Thymus (tissue), 11 donors: ENCODE results near the gene STARD7. TPM values are rescaled to one million over a fixed set of nuclear protein-coding genes. Genes with fewer than 3 reads are reported as not detected.

Experiments
- DNase-seq, 9 donors: peaks; one replicate each; pipeline ENCODE4 v3.0.0-alpha.2; 2013; ENCODE audit warnings: low spot score in 9 of 9, low read depth in 6 of 9, missing footprints in 1 of 9
- H3K27ac ChIP-seq, 2 donors: one replicate each; pipeline ENCODE4 v1.5.1; 2013; ENCODE audit warnings: control low read depth in 1 of 2, low read depth in 1 of 2, low read length in 1 of 2, mild to moderate bottlenecking in 1 of 2, moderate library complexity in 1 of 2
- H3K27me3 ChIP-seq, 2 donors: one replicate each; pipeline ENCODE4 v1.5.1; 2013; ENCODE audit warnings: low read length in 1 of 2; ENCODE audit not compliant: control insufficient read depth in 2 of 2, insufficient read depth in 1 of 2
- H3K36me3 ChIP-seq, 2 donors: one replicate each; pipeline ENCODE4 v1.5.1; 2013; ENCODE audit warnings: low read length in 1 of 2, mild to moderate bottlenecking in 1 of 2, moderate library complexity in 1 of 2; ENCODE audit not compliant: control insufficient read depth in 2 of 2, insufficient read depth in 2 of 2
- H3K4me1 ChIP-seq, 2 donors: one replicate each; pipeline ENCODE4 v1.5.1; 2013; ENCODE audit warnings: low read length in 2 of 2; ENCODE audit not compliant: control insufficient read depth in 2 of 2, insufficient read depth in 2 of 2
- H3K4me3 ChIP-seq, 2 donors: one replicate each; pipeline ENCODE4 v1.5.1; 2013; ENCODE audit warnings: low read length in 2 of 2, control low read depth in 1 of 2, mild to moderate bottlenecking in 1 of 2
- H3K9me3 ChIP-seq, 2 donors: one replicate each; pipeline ENCODE4 v1.5.1; 2013; ENCODE audit warnings: low read length in 1 of 2, mild to moderate bottlenecking in 1 of 2; ENCODE audit not compliant: control insufficient read depth in 2 of 2, insufficient read depth in 1 of 2
- WGBS: extraction: QIAGEN DNeasy Blood & Tissue Kit; methylation state at CpG from one replicate; pipeline ENCODE4 v1.1.7; 2013; 5-methylcytosine and 5-hydroxymethylcytosine counted together
- polyA plus RNA-seq: library from polyadenylated mRNA; stranded (reverse); fragments of 200-250 nt; gene quantifications from one replicate; pipeline ENCODE4 v1.2.3, GENCODE V29; 2013
- total RNA-seq: library from RNA; stranded (reverse); fragments of 120-200 nt; gene quantifications from one replicate; pipeline ENCODE4 v1.2.4, GENCODE V29; 2013
- donor health status: healthy.

The STARD7 gene
- total and polyA plus RNA-seq, 2 donors, result 69.5 to 94.5 TPM

GRCh38 chr2:96156926-96157648 lies 51.5 kb downstream of the STARD7 start:
- no peak for DNase-seq
- WGBS, result 97% methylated on average over 5 of the region's 5 CpGs
- Histone ChIP-seq H3K27me3 (no peaks in the 10 kb centered on the region), H3K4me3 (peak overlapping the region in 1 of 2 donors; percentile 20), H3K4me1 (peaks cover 82 to 90% of the 10 kb centered on the region in 2 donors), H3K9me3 (peaks cover 0 to 4% of the 10 kb centered on the region in 2 donors), H3K36me3 (no peaks in the 10 kb centered on the region), H3K27ac (peak overlapping the region; percentile 10 to 84)

GRCh38 chr2:96156011-96156820 lies 52.4 kb downstream of the STARD7 start:
- peaks cover 83 to 90% of the 10 kb centered on the region in 2 donors for H3K4me1 ChIP-seq
- H3K9me3 ChIP-seq, result peaks cover 0 to 4% of the 10 kb centered on the region in 2 donors
- 69% methylated on average over 10 of the region's 10 CpGs for WGBS
- no peaks in the 10 kb centered on the region for H3K36me3 ChIP-seq
- no peak overlapping the region for H3K4me3 ChIP-seq
- H3K27ac ChIP-seq, result peak overlapping the region in 1 of 2 donors; percentile 84
- H3K27me3 ChIP-seq, result no peaks in the 10 kb centered on the region
- no peak for DNase-seq

GRCh38 chr2:96154506-96155380 lies 53.9 kb downstream of the STARD7 start:
- Histone ChIP-seq H3K36me3 (no peaks in the 10 kb centered on the region), H3K27ac (peak overlapping the region; percentile 84 to 89), H3K4me3 (no peak overlapping the region), H3K4me1 (peaks cover 90 to 100% of the 10 kb centered on the region in 2 donors), H3K9me3 (no peaks in the 10 kb centered on the region), H3K27me3 (no peaks in the 10 kb centered on the region)
- 88% methylated on average over 16 of the region's 16 CpGs for WGBS
- DNase-seq, result no peak

- no peak overlapping the region for H3K4me3 ChIP-seq
- H3K27ac ChIP-seq, result peak overlapping the region; percentile 84 to 89
- no peaks in the 10 kb centered on the region for H3K9me3 ChIP-seq
- H3K36me3 ChIP-seq, result no peaks in the 10 kb centered on the region
- no peak for DNase-seq
- 75% methylated on average over 7 of the region's 7 CpGs for WGBS
- H3K4me1 ChIP-seq, result peaks cover 85 to 99% of the 10 kb centered on the region in 2 donors
- H3K27me3 ChIP-seq, result no peaks in the 10 kb centered on the region
These were observed 54.6 kb downstream of the STARD7 start for GRCh38 chr2:96153991-96154431.

GRCh38 chr2:96153291-96153713 lies 55.3 kb downstream of the STARD7 start:
- H3K27me3 ChIP-seq, result no peaks in the 10 kb centered on the region
- 89% methylated on average over 7 of the region's 7 CpGs for WGBS
- no peak for DNase-seq
- peak overlapping the region; percentile 3 to 89 for H3K27ac ChIP-seq
- no peaks in the 10 kb centered on the region for H3K36me3 ChIP-seq
- no peak overlapping the region for H3K4me3 ChIP-seq
- no peaks in the 10 kb centered on the region for H3K9me3 ChIP-seq
- peaks cover 87 to 99% of the 10 kb centered on the region in 2 donors for H3K4me1 ChIP-seq

- 68% methylated on average over 13 of the region's 13 CpGs for WGBS
- peak in 1 of 9 donors; percentile 74 for DNase-seq
- H3K27me3 ChIP-seq, result no peaks in the 10 kb centered on the region
- no peak overlapping the region for H3K4me3 ChIP-seq
- no peaks in the 10 kb centered on the region for H3K9me3 ChIP-seq
- H3K4me1 ChIP-seq, result peaks cover 87 to 99% of the 10 kb centered on the region in 2 donors
- no peaks in the 10 kb centered on the region for H3K36me3 ChIP-seq
- H3K27ac ChIP-seq, result peak overlapping the region; percentile 70 to 89
These were observed 56.1 kb downstream of the STARD7 start for GRCh38 chr2:96152304-96153161.

GRCh38 chr2:96151595-96152303 lies 56.9 kb downstream of the STARD7 start:
- no peak for DNase-seq
- 92% methylated on average over 9 of the region's 9 CpGs for WGBS
- Histone ChIP-seq H3K9me3 (no peaks in the 10 kb centered on the region), H3K4me3 (no peak overlapping the region), H3K27me3 (no peaks in the 10 kb centered on the region), H3K27ac (peak overlapping the region in 1 of 2 donors; percentile 56), H3K36me3 (no peaks in the 10 kb centered on the region), H3K4me1 (peaks cover 87 to 99% of the 10 kb centered on the region in 2 donors)
